BE2C (cell line): Measurements from ENCODE around the gene SLC39A9.

Experiments
- DNase-seq: peaks from one replicate; pipeline ENCODE4 v3.0.0-alpha.2; 2020
- H3K27me3 ChIP-seq: fragments of 250-450 bp; sonication (Bioruptor Pico); 2 replicates; pipeline ENCODE4 v1.5.1; 2020; ENCODE audit warnings: mild to moderate bottlenecking
- H3K36me3 ChIP-seq: fragments of 250-450 bp; sonication (Bioruptor Pico); 2 replicates; pipeline ENCODE4 v1.5.1; 2020; ENCODE audit warnings: mild to moderate bottlenecking
- H3K4me1 ChIP-seq: fragments of 250-450 bp; sonication (Bioruptor Pico); 2 replicates; pipeline ENCODE4 v1.5.1; 2020
- H3K4me3 ChIP-seq: 2 replicates; pipeline ENCODE4 v1.5.1; 2011; ENCODE audit warnings: low read depth, low read length
- H3K9me3 ChIP-seq: fragments of 250-450 bp; sonication (Bioruptor Pico); 2 replicates; pipeline ENCODE4 v1.5.1; 2020
- CTCF ChIP-seq: IDR thresholded peaks from 2 replicates; pipeline ENCODE4 v1.5.1; 2012; ENCODE audit warnings: mild to moderate bottlenecking, low read depth, low read length

The SLC39A9 gene

DNA sequence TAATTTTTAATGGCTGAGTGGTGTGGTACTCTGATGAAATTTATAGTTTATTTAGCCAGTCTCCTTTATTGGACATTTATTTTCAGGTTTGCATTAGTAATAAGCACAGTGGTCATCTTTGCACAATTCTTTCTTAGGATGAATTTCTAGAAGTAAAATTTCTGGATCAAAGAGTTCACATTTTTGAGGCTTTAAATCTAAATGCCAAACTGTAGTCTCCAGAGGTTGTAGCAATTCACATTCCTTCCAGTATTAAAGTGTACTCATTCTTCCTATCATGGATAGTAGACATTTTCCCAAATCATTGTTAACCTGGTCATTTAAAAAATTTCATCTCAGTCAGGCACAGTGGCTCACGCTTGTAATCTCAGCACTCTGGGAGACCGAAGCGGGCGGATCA lies 24.8 kb downstream of the SLC39A9 start:
- H3K9me3 ChIP-seq = no peaks in the 10 kb centered on the region; the same call in 1 of the 2 replicates
- H3K27me3 ChIP-seq = no peaks in the 10 kb centered on the region
- H3K4me3 ChIP-seq = no peak overlapping the region
- no peak for TF ChIP-seq CTCF
- peaks cover 10% of the 10 kb centered on the region for H3K36me3 ChIP-seq
- no peak for DNase-seq
- H3K4me1 ChIP-seq = no peaks in the 10 kb centered on the region

DNA sequence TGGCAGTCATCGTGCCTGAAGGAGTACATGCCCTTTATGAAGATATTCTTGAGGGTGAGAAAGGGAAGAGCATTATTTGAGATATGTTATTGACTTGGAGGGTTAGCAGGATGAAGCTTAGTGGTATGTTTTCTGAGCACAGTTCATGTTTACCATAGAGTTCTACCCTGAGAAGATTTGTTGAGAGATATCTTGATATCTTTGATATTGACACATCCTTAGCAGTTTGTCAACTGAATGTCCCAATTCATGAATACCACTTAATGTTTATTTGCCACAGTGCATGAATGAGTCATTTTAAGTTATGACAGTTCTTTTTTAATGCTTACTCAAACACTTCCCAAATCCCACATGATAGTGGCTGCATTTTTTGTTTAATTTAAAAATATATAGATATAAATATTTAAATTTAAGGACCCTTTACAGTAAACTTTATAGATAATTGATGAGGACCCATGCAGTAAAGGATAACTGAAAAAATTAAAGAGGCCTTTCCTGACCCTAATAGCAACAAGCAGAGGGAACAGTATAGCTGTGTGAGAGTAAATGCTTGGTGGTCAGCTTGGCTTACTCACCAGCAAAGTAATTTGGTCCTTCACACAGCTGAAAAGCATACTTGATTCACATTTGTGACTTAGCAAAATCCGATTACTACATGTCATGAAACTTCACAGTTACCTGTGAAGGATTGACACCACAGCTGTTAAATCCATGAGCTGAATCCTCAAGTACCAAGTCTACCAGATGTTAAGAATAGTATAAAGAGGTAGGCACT lies 25.8 kb downstream of the SLC39A9 start:
- no peak for TF ChIP-seq CTCF
- H3K36me3 ChIP-seq = peaks cover 10% of the 10 kb centered on the region
- no peaks in the 10 kb centered on the region for H3K27me3 ChIP-seq
- H3K9me3 ChIP-seq = no peaks in the 10 kb centered on the region
- no peak overlapping the region for H3K4me3 ChIP-seq
- no peaks in the 10 kb centered on the region for H3K4me1 ChIP-seq
- DNase-seq = no peak

- DNase-seq = no peak
- Histone ChIP-seq H3K4me3 (no peak overlapping the region), H3K4me1 (no peaks in the 10 kb centered on the region), H3K9me3 (no peaks in the 10 kb centered on the region), H3K36me3 (peaks cover 10% of the 10 kb centered on the region; the same call in 1 of the 2 replicates), H3K27me3 (no peaks in the 10 kb centered on the region)
- no peak for TF ChIP-seq CTCF
Observed at GRCh38 chr14:69427596-69427995, 29.1 kb downstream of the SLC39A9 start.

GRCh38 chr14:69428289-69428998 lies 30.0 kb downstream of the SLC39A9 start:
- TF ChIP-seq CTCF = no peak
- no peaks in the 10 kb centered on the region for H3K9me3 ChIP-seq
- no peak for DNase-seq
- H3K4me1 ChIP-seq = no peaks in the 10 kb centered on the region
- peaks cover 10% of the 10 kb centered on the region; the same call in 1 of the 2 replicates for H3K36me3 ChIP-seq
- no peak overlapping the region for H3K4me3 ChIP-seq
- no peaks in the 10 kb centered on the region for H3K27me3 ChIP-seq

DNA sequence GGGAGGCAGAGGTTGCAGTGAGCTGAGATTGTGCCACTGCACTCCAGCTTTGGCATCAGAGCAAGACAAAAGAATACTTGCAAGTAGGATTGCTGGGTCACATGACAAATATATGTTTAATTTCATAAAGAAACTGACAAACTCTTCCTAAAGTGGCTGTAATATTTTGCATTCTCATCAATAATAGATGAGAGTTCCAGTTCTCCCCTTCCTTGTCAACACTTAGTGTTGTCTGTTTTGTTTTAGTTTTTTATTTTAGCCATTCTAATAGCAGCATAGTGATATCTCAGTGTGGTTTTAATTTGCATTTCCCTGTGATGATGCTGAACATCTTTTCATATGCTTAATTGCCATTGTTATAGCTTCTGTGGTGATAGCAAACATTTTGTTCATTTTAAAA lies 31.2 kb downstream of the SLC39A9 start:
- Histone ChIP-seq H3K36me3 (peaks cover 10% of the 10 kb centered on the region; the same call in 1 of the 2 replicates), H3K4me1 (no peaks in the 10 kb centered on the region)

More for the DNA sequence above, 31.2 kb downstream of the SLC39A9 start:
- no peak for TF ChIP-seq CTCF
- Histone ChIP-seq H3K9me3 (no peaks in the 10 kb centered on the region), H3K4me3 (no peak overlapping the region), H3K27me3 (no peaks in the 10 kb centered on the region)
- DNase-seq = no peak
